Chondrocyte (in vitro differentiated cells): ENCODE measurements around the gene TREML1. TPM values are rescaled to one million over a fixed set of nuclear protein-coding genes. Genes with fewer than 3 reads are reported as not detected.

Experiments
- DNase-seq: peaks from one replicate; pipeline ENCODE4 v3.0.0; 2021; ENCODE audit warnings: mixed read lengths, low spot score
- H3K27ac Mint-ChIP-seq: one replicate; pipeline ENCODE4 v1.8.0; 2021; ENCODE audit warnings: mild to moderate bottlenecking, moderate library complexity, mixed read lengths; ENCODE audit not compliant: unreplicated experiment
- H3K27me3 Mint-ChIP-seq: 2 replicates; pipeline ENCODE4 v1.8.0; 2021; ENCODE audit warnings: low read depth, mixed read lengths
- H3K36me3 Mint-ChIP-seq: 2 replicates; pipeline ENCODE4 v1.8.0; 2021; ENCODE audit warnings: low read depth, mixed read lengths
- H3K4me1 Mint-ChIP-seq: 2 replicates; pipeline ENCODE4 v1.8.0; 2021; ENCODE audit warnings: low read depth, mild to moderate bottlenecking, mixed read lengths
- H3K4me3 Mint-ChIP-seq: one replicate; pipeline ENCODE4 v1.8.0; 2021; ENCODE audit warnings: mild to moderate bottlenecking, moderate library complexity, mixed read lengths; ENCODE audit not compliant: unreplicated experiment
- H3K9me3 Mint-ChIP-seq: 2 replicates; pipeline ENCODE4 v1.8.0; 2021; ENCODE audit warnings: low read depth, mixed read lengths
- total RNA-seq: library from RNA; stranded (reverse); gene quantifications from 3 replicates; pipeline ENCODE4 v1.2.1, GENCODE V29; 2021
- TF ChIP-seq, protein P1 (sequence below): fragments of 200-600 bp; sonication (generic); IDR thresholded peaks from 2 replicates; pipeline ENCODE4 v1.5.0; 2021; ENCODE audit warnings: antibody characterized with exemption, mild to moderate bottlenecking, moderate library complexity

The TREML1 gene
- total RNA-seq, 1 donor from 2014 or later = not detected

DNA sequence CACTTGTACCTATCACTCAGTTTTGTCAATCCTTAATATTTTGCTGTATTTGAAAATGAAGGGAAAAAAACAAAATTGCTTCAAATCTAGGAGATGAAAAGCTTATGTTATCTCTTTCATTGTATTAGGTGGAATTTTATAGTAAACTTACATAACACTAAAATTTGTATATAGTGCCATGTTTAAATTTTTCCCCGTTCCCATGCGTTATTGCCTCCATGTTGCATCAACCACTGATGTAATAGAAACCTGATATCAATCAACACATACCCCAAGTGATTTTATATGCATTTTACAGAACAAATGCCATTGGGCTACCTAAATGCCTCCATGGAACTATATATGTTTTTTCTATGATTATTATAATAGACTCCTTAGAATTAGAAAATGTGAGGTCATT is 23.5 kb upstream of the TREML1 start:
- DNase-seq = no peak
- peaks cover 37% of the 10 kb centered on the region for H3K27me3 Mint-ChIP-seq
- TF ChIP-seq, protein P1, sequence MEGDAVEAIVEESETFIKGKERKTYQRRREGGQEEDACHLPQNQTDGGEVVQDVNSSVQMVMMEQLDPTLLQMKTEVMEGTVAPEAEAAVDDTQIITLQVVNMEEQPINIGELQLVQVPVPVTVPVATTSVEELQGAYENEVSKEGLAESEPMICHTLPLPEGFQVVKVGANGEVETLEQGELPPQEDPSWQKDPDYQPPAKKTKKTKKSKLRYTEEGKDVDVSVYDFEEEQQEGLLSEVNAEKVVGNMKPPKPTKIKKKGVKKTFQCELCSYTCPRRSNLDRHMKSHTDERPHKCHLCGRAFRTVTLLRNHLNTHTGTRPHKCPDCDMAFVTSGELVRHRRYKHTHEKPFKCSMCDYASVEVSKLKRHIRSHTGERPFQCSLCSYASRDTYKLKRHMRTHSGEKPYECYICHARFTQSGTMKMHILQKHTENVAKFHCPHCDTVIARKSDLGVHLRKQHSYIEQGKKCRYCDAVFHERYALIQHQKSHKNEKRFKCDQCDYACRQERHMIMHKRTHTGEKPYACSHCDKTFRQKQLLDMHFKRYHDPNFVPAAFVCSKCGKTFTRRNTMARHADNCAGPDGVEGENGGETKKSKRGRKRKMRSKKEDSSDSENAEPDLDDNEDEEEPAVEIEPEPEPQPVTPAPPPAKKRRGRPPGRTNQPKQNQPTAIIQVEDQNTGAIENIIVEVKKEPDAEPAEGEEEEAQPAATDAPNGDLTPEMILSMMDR = no peak
- H3K4me3 Mint-ChIP-seq = no peak overlapping the region
- no peaks in the 10 kb centered on the region for H3K36me3 Mint-ChIP-seq
- no peak overlapping the region for H3K27ac Mint-ChIP-seq
- H3K4me1 Mint-ChIP-seq = no peaks in the 10 kb centered on the region
- no peaks in the 10 kb centered on the region for H3K9me3 Mint-ChIP-seq

GRCh38 chr6:41177287-41177686 is 23.1 kb upstream of the TREML1 start:
- Mint-ChIP-seq H3K27me3 (peaks cover 35% of the 10 kb centered on the region), H3K4me3 (no peak overlapping the region), H3K36me3 (no peaks in the 10 kb centered on the region), H3K4me1 (no peaks in the 10 kb centered on the region), H3K27ac (no peak overlapping the region), H3K9me3 (no peaks in the 10 kb centered on the region)
- TF ChIP-seq, protein P1 = no peak
- DNase-seq = no peak

GRCh38 chr6:41176189-41176588 is 22.0 kb upstream of the TREML1 start:
- H3K36me3 Mint-ChIP-seq = no peaks in the 10 kb centered on the region
- TF ChIP-seq, protein P1 = no peak
- no peak overlapping the region for H3K27ac Mint-ChIP-seq
- no peak overlapping the region for H3K4me3 Mint-ChIP-seq
- no peaks in the 10 kb centered on the region for H3K9me3 Mint-ChIP-seq
- no peaks in the 10 kb centered on the region for H3K4me1 Mint-ChIP-seq
- no peak for DNase-seq
- H3K27me3 Mint-ChIP-seq = peaks cover 38% of the 10 kb centered on the region

DNA sequence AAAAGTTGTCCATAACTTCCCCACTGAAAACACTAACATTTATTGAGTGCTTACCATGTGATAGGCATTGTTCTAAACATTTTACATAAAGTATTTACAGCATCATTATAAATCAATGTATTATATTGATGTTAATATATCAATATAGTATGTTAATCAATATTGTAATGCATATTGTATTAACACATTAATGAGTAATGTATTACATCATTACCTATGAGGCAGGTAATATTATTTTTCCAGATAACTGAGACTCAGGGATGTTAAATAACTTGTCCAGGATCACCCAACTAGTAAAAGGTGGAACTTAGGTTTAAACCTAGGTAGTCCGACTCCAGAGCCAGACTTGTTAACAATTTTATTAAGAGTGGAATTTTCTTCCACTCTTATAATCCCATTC is 20.9 kb upstream of the TREML1 start:
- TF ChIP-seq, protein P1 = no peak

DNA sequence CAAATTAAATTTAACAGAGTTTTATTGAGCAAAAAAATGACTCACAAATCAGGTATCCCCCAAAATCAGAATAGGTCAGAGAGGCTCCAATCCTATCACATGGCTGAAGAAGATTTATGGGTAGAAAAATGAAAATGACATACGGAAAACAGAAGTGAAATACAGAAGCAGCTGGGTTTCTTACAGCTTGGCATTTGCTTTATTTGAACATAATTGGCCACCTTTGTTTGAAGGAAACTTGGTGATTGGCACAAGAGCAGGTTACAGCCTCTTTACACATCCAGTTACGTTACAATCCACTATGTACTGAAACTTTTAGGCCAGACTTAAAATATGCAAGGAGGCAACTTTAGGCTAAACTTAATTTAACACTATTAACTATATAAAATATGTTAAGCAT is 20.5 kb upstream of the TREML1 start:
- H3K27me3 Mint-ChIP-seq = peaks cover 44% of the 10 kb centered on the region
- H3K4me1 Mint-ChIP-seq = no peaks in the 10 kb centered on the region
- H3K36me3 Mint-ChIP-seq = no peaks in the 10 kb centered on the region
- DNase-seq = no peak
- TF ChIP-seq, protein P1 = no peak
- no peaks in the 10 kb centered on the region for H3K9me3 Mint-ChIP-seq
- no peak overlapping the region for H3K27ac Mint-ChIP-seq
- no peak overlapping the region for H3K4me3 Mint-ChIP-seq

More for the DNA sequence above, 20.9 kb upstream of the TREML1 start:
- Mint-ChIP-seq H3K27ac (no peak overlapping the region), H3K9me3 (no peaks in the 10 kb centered on the region), H3K4me1 (no peaks in the 10 kb centered on the region), H3K36me3 (no peaks in the 10 kb centered on the region), H3K27me3 (peaks cover 44% of the 10 kb centered on the region), H3K4me3 (no peak overlapping the region)
- no peak for DNase-seq
